AML-193 (cell line): Measurements from ENCODE around the gene CLBA1.

ENCODE experiments used
- DNase-seq, 2 experiments: peaks; one replicate each; lab custom pipeline; 2025; lab: John Stamatoyannopoulos, UW

Gene CLBA1

GRCh38 chr14:104968541-104969401 is 16.8 kb upstream of the CLBA1 start:
- DNase-seq, result no peak

- DNase-seq, result no peak
Measured at GRCh38 chr14:104969741-104970230, 15.8 kb upstream of the CLBA1 start.

GRCh38 chr14:104970231-104971068 is 15.1 kb upstream of the CLBA1 start:
- no peak for DNase-seq

- DNase-seq, result no peak
Measured at GRCh38 chr14:104971447-104972240, 13.9 kb upstream of the CLBA1 start.

- no peak for DNase-seq
Measured at GRCh38 chr14:104972301-104973134, 13.1 kb upstream of the CLBA1 start.

- no peak for DNase-seq
Measured at GRCh38 chr14:104973135-104973384, 12.5 kb upstream of the CLBA1 start.

GRCh38 chr14:104973385-104974145 is 12.0 kb upstream of the CLBA1 start:
- no peak for DNase-seq

- no peak for DNase-seq
Measured at GRCh38 chr14:104974146-104974541, 11.4 kb upstream of the CLBA1 start.

- DNase-seq, result no peak
Measured at GRCh38 chr14:104974665-104975390, 10.8 kb upstream of the CLBA1 start.

GRCh38 chr14:104975481-104976197 is 9.9 kb upstream of the CLBA1 start:
- DNase-seq, result peak in 1 of 2 experiments; percentile 7

- peak; percentile 43 to 65 for DNase-seq
Measured at GRCh38 chr14:104976198-104977007, 9.2 kb upstream of the CLBA1 start.

- DNase-seq, result no peak
Measured at GRCh38 chr14:104977008-104977680, 8.4 kb upstream of the CLBA1 start.

GRCh38 chr14:104977681-104978653 is 7.6 kb upstream of the CLBA1 start, which contains the start of gene AHNAK2:
Gene AHNAK2, minus strand, starts transcription at chr14:104978374. Its CDS starts 137 bp downstream, at chr14:104978237.
- DNase-seq, result no peak

- DNase-seq, result no peak
Measured at GRCh38 chr14:104978746-104979691, 6.6 kb upstream of the CLBA1 start.
